ENCODE data around the gene CASP3. TPM values are rescaled to one million over a fixed set of nuclear protein-coding genes. Genes with fewer than 3 reads are reported as not detected.

Gene CASP3
- total and polyA plus RNA-seq, 2 experiments from 2014 or later: 28.7 to 50.1 TPM

- no peak for DNase-seq (ENCODE audit: low read depth in 1 of 2, low spot score in 1 of 2)
- Histone ChIP-seq H3K27ac (no peak overlapping the region), H3K27me3 (no peaks in the 10 kb centered on the region), H3K4me1 (ENCODE audit: low read depth) (no peaks in the 10 kb centered on the region), H3K36me3 (peaks cover 3% of the 10 kb centered on the region), H3K9me3 (ENCODE audit: low read depth) (no peaks in the 10 kb centered on the region), H3K4me3 (no peak overlapping the region)
- TF ChIP-seq, protein P1, sequence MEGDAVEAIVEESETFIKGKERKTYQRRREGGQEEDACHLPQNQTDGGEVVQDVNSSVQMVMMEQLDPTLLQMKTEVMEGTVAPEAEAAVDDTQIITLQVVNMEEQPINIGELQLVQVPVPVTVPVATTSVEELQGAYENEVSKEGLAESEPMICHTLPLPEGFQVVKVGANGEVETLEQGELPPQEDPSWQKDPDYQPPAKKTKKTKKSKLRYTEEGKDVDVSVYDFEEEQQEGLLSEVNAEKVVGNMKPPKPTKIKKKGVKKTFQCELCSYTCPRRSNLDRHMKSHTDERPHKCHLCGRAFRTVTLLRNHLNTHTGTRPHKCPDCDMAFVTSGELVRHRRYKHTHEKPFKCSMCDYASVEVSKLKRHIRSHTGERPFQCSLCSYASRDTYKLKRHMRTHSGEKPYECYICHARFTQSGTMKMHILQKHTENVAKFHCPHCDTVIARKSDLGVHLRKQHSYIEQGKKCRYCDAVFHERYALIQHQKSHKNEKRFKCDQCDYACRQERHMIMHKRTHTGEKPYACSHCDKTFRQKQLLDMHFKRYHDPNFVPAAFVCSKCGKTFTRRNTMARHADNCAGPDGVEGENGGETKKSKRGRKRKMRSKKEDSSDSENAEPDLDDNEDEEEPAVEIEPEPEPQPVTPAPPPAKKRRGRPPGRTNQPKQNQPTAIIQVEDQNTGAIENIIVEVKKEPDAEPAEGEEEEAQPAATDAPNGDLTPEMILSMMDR (IDR thresholded peaks at IDR 0.05; ENCODE audit: low read depth, low read length): no peak
Observed at GRCh38 chr4:184680698-184681097, 31.5 kb upstream of the CASP3 start.

DNA sequence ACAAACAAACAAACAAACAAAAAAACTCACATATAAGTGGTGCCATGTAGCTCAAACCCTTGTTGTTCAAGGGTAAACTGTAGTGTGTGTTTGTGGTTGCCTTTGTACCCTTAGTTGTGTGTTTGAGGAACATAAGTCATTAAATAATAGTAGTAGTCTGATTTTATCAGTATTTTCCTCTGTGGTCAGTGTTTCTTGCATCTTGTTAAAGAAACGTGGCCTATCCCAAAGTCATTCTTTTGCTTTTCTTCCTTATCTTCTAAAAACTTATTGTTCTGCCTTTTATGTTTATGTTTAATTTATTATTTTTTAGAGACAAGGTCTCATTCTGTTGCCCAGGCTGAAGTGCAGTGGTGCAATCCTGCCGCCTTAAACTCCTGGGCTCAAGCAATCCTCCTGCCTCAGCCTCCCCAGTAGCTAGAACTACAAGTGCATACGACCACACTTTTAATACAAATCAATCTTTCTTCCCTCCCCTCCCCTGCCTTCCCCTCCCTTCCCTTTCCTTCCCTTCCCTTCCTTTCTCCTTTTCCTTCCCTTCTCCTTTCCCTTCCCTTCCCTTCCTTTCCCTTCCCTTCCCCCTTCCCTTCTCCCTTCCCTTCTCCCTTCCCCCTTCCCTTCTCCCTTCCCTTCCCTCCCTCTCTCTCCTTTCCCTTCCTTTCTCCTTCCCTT, 26.7 kb upstream of the CASP3 start:
- Histone ChIP-seq H3K9me3 (ENCODE audit: low read depth) (no peaks in the 10 kb centered on the region), H3K27ac (no peak overlapping the region), H3K36me3 (peaks cover 8% of the 10 kb centered on the region), H3K27me3 (no peaks in the 10 kb centered on the region), H3K4me3 (no peak overlapping the region), H3K4me1 (ENCODE audit: low read depth) (no peaks in the 10 kb centered on the region)
- no peak for DNase-seq (ENCODE audit: low read depth in 1 of 2, low spot score in 1 of 2)
- TF ChIP-seq, protein P1 (IDR thresholded peaks at IDR 0.05; ENCODE audit: low read depth, low read length): no peak

GRCh38 chr4:184675018-184675417, 25.8 kb upstream of the CASP3 start:
- no peaks in the 10 kb centered on the region for H3K4me1 ChIP-seq (ENCODE audit: low read depth)
- H3K9me3 ChIP-seq (ENCODE audit: low read depth): no peaks in the 10 kb centered on the region
- TF ChIP-seq, protein P1 (IDR thresholded peaks at IDR 0.05; ENCODE audit: low read depth, low read length): no peak

GRCh38 chr4:184674011-184674410, 24.8 kb upstream of the CASP3 start:
- TF ChIP-seq, protein P1 (IDR thresholded peaks at IDR 0.05; ENCODE audit: low read depth, low read length): no peak
- DNase-seq (ENCODE audit: low read depth in 1 of 2, low spot score in 1 of 2): no peak
- no peak overlapping the region for H3K27ac ChIP-seq
- no peaks in the 10 kb centered on the region for H3K4me1 ChIP-seq (ENCODE audit: low read depth)
- H3K9me3 ChIP-seq (ENCODE audit: low read depth): no peaks in the 10 kb centered on the region
- H3K27me3 ChIP-seq: no peaks in the 10 kb centered on the region
- H3K36me3 ChIP-seq: peaks cover 8% of the 10 kb centered on the region
- H3K4me3 ChIP-seq: no peak overlapping the region

More at GRCh38 chr4:184675018-184675417, 25.8 kb upstream of the CASP3 start:
- DNase-seq (ENCODE audit: low read depth in 1 of 2, low spot score in 1 of 2): no peak
- H3K4me3 ChIP-seq: no peak overlapping the region
- peaks cover 8% of the 10 kb centered on the region for H3K36me3 ChIP-seq
- H3K27ac ChIP-seq: no peak overlapping the region
- H3K27me3 ChIP-seq: no peaks in the 10 kb centered on the region

GRCh38 chr4:184672741-184673140, 23.5 kb upstream of the CASP3 start:
- H3K9me3 ChIP-seq (ENCODE audit: low read depth): no peaks in the 10 kb centered on the region
- TF ChIP-seq, protein P1 (IDR thresholded peaks at IDR 0.05; ENCODE audit: low read depth, low read length): no peak
- H3K4me1 ChIP-seq (ENCODE audit: low read depth): no peaks in the 10 kb centered on the region
- peaks cover 8% of the 10 kb centered on the region for H3K36me3 ChIP-seq
- DNase-seq (ENCODE audit: low read depth in 1 of 2, low spot score in 1 of 2): no peak
- H3K27ac ChIP-seq: no peak overlapping the region
- no peaks in the 10 kb centered on the region for H3K27me3 ChIP-seq
- no peak overlapping the region for H3K4me3 ChIP-seq
